Calu3 (cell line): Measurements from ENCODE around the gene ITPR2. TPM values are rescaled to one million over a fixed set of nuclear protein-coding genes. Genes with fewer than 3 reads are reported as not detected.
"Not testable (repeated sequence)": the region's sequence is repeated elsewhere in the genome, so short reads cannot be mapped to it uniquely, and the experiment has no call there.

Experiments used
- BruUV-seq: library from RNA; stranded (reverse); fragments of 400-500 nt; replicated peaks from 2 replicates; lab custom pipeline; 2021; lab: Mats Ljungman, UMichigan
- CTCF ChIA-PET: fragments of 300-600 bp; sonication (Branson Sonifier 250); formaldehyde crosslinking; loops from one replicate; lab custom pipeline; 2022; ENCODE audit warnings: antibody characterized with exemption; lab: Charles Lee
- DNase-seq: peaks from one replicate; pipeline ENCODE4 v3.0.0; 2022
- H3K27ac Mint-ChIP-seq: one replicate; pipeline ENCODE4 v1.8.0; 2022; ENCODE audit warnings: mixed read lengths; ENCODE audit not compliant: unreplicated experiment
- H3K27me3 Mint-ChIP-seq: one replicate; pipeline ENCODE4 v1.8.0; 2022; ENCODE audit warnings: mixed read lengths; ENCODE audit not compliant: unreplicated experiment
- H3K36me3 Mint-ChIP-seq: one replicate; pipeline ENCODE4 v1.8.0; 2022; ENCODE audit warnings: mild to moderate bottlenecking, moderate library complexity, mixed read lengths; ENCODE audit not compliant: insufficient read depth, unreplicated experiment
- H3K4me1 Mint-ChIP-seq: one replicate; pipeline ENCODE4 v1.8.0; 2022; ENCODE audit warnings: mild to moderate bottlenecking, low read depth, mixed read lengths; ENCODE audit not compliant: unreplicated experiment
- H3K4me3 Mint-ChIP-seq: one replicate; pipeline ENCODE4 v1.8.0; 2022; ENCODE audit warnings: mild to moderate bottlenecking, low read depth, moderate library complexity, mixed read lengths; ENCODE audit not compliant: unreplicated experiment
- H3K9me3 Mint-ChIP-seq: one replicate; pipeline ENCODE4 v1.8.0; 2022; ENCODE audit warnings: low read depth, mixed read lengths; ENCODE audit not compliant: unreplicated experiment
- CTCF ChIP-seq: fragments of 200-600 bp; IDR thresholded peaks from one replicate; pipeline ENCODE4 v1.8.0; 2022; ENCODE audit warnings: antibody characterized with exemption; ENCODE audit not compliant: unreplicated experiment
- intact Hi-C: fragments of 100-400 bp; cut with micrococcal nuclease; formaldehyde crosslinking; loops from one replicate; pipeline ENCODE4 v1.10.0; 2022; ENCODE audit not compliant: unreplicated experiment
- total RNA-seq: library from RNA; stranded (reverse); gene quantifications from 2 replicates; pipeline ENCODE4 v1.2.3, GENCODE V29; 2022

Gene ITPR2
- total RNA-seq, 1 experiment from 2014 or later: 2.5 TPM

GRCh38 chr12:26732005-26732908 lies 100.7 kb downstream of the ITPR2 start:
- Mint-ChIP-seq H3K4me3 (no peak overlapping the region), H3K27me3 (no peaks in the 10 kb centered on the region), H3K9me3 (no peaks in the 10 kb centered on the region), H3K27ac (no peak overlapping the region), H3K4me1 (peaks cover 29% of the 10 kb centered on the region), H3K36me3 (no peaks in the 10 kb centered on the region)
- no peak for TF ChIP-seq CTCF
- CTCF ChIA-PET: interaction anchor here (0.5 kb wide), 1 partner anchor 31 kb away, joined by 3 read pairs; no protein-coding TSS in a partner anchor
- BruUV-seq: no TSS peak
- intact Hi-C loops: loop anchor here (5.0 kb wide), 1 partner anchor 90 kb away; no protein-coding TSS in a partner anchor
- DNase-seq: no peak

DNA sequence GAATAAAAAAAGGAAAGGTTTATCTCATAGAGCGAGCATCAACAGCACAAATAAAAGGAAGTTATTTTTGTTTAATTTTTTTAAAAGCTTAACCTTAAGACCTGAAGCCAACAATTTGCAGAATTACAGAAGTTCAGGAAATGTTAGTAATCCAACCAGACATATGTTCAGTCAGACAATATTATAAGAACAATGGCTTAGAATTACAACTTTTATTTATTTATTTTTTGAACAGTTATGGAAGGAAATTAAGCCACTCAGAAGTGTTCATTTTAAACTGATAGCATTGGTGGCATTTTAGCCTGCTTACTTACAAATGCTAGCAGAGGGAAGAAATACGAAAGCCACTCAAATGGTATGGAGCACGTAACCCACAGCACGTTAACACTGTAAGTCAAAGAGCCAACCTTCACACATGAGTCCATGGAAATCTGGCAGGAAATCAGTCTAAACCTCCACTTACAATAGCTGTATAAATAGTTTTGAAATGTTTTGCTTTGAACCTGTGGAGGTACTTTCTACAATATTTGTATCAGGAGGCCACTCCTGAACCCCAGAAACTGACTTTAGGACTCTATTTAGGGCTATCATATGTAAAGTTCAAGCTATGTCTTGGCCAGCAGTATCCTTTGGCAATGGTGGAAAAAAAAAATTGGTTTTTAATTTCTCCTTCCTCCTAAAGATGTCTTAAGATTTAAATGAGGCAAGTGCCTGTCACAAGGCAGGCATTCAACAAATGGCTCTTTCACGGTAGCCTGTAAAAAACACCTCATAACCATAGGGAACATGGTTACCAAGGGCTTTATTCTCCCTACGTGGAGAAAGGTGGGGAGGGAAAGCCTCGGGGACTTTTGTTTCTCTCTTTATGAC lies 102.3 kb downstream of the ITPR2 start:
- DNase-seq: no peak
- Mint-ChIP-seq H3K36me3 (no peaks in the 10 kb centered on the region), H3K4me1 (peaks cover 15% of the 10 kb centered on the region), H3K27ac (no peak overlapping the region), H3K9me3 (no peaks in the 10 kb centered on the region), H3K27me3 (no peaks in the 10 kb centered on the region), H3K4me3 (no peak overlapping the region)
- TF ChIP-seq CTCF: no peak
- intact Hi-C loops: loop anchor here (5.0 kb wide), 1 partner anchor 92 kb away; no protein-coding TSS in a partner anchor
- CTCF ChIA-PET: no interaction called here
- no TSS peak for BruUV-seq

DNA sequence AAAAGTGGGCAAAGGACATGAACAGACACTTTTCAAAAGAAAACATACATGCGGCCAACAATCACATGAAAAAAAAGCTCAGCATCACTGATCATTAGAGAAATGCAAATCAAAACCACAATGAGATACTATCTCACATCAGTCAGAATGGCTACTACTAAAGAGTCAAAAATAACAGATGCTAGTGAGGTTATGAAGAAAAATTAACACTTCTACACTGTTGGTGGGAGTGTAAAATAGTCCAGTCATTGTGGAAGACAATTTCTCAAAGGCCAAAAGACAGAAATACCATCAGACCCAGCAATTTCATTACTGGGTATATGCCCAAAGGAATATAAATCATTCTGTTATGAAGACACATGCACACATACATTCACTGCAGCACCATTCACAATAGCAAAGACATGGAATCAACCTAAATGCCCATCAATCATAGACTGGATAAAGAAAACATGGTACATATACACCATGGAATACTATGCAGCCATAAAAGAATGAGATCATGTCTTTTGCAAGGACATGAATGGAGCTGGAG lies 103.8 kb downstream of the ITPR2 start:
- H3K4me3 Mint-ChIP-seq, H3K27ac Mint-ChIP-seq, H3K9me3 Mint-ChIP-seq, BruUV-seq, CTCF ChIA-PET, H3K36me3 Mint-ChIP-seq, DNase-seq, H3K27me3 Mint-ChIP-seq: not testable (repeated sequence)
- peaks cover 20% of the 10 kb centered on the region for H3K4me1 Mint-ChIP-seq
- intact Hi-C loops: loop anchor here (5.0 kb wide), 1 partner anchor 38 kb away; no protein-coding TSS in a partner anchor

GRCh38 chr12:26728205-26729050 lies 104.6 kb downstream of the ITPR2 start:
- Mint-ChIP-seq H3K9me3 (no peaks in the 10 kb centered on the region), H3K27ac (no peak overlapping the region), H3K27me3 (no peaks in the 10 kb centered on the region), H3K4me3 (peak overlapping the region; percentile 3), H3K4me1 (peaks cover 27% of the 10 kb centered on the region), H3K36me3 (no peaks in the 10 kb centered on the region)
- BruUV-seq: no TSS peak
- CTCF ChIA-PET: no interaction called here
- DNase-seq: no peak
- intact Hi-C loops: loop anchor here (5.0 kb wide), 1 partner anchor 39 kb away; no protein-coding TSS in a partner anchor
- no peak for TF ChIP-seq CTCF
